ENCODE data around the gene CPLANE2.
"Not testable (repeated sequence)": the region's sequence is repeated elsewhere in the genome, so short reads cannot be mapped to it uniquely, and the experiment has no call there.

The CPLANE2 gene, protein sequence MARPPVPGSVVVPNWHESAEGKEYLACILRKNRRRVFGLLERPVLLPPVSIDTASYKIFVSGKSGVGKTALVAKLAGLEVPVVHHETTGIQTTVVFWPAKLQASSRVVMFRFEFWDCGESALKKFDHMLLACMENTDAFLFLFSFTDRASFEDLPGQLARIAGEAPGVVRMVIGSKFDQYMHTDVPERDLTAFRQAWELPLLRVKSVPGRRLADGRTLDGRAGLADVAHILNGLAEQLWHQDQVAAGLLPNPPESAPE

DNA sequence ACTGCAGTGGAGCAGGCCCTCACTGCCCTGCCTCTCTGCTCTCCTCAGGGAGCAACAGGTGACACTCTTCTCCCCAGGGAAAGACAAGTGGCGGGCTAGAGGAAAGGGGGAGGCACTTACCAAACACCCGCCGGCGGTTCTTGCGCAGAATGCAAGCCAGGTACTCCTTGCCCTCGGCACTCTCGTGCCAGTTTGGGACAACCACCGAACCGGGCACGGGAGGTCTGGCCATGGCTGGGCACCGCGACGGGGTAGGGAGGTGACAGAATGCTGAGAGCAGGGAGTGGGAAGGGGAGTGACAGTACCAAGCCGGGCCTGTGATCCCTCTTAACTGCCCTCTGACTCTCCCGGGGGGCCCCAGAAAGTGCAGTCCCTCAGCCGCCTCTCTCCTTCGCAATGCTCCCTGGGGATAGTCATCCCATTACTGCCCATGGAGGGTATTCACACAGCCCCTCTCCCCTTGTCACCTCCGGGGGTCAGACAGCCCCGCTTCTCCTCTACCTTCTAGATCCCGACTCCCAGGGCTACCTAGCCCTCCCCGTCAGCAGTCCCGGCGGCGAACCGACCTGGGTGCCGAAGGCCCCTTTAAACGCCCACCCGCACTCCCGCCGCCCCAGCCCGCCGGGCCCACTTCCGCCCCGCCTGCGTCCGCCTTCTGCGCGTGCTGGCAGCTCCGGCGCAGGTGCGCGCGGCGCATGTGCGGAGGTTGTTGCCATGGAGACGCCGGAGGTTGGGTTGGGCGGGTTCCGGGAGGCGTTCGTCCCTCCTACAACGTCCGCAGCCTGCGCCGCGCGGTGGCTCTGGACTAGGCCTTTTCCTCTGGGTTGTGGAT, at the start of gene CPLANE2:
CPLANE2 (minus strand) TSS at position 673 of the 832 bp plus-strand sequence; CDS start at position 232, 441 bp downstream.
- peak; percentile 96 for DNase-seq

GRCh38 chr1:16286122-16286521, 49.1 kb upstream of the CPLANE2 start:
- DNase-seq, result no peak

GRCh38 chr1:16281765-16282164, 44.8 kb upstream of the CPLANE2 start:
- DNase-seq, result no peak

DNA sequence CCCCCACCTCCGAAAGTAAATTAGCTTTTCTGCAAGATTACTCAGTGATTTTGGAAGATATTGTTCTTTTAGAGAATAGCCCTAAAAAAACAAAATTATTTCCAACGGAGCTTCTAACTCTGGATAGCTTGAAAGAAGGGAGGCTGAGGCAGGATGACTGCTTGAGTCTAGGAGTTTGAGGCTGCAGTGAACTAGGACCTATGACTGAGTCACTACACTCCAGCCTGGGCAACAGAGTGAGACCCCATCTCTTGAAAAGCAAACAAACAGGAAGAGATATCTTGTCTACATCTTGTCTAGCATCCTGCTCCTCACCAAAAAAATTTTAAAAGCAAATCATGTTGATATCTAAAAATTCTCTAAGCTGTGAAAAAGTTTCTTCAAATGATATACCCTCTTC, 42.2 kb upstream of the CPLANE2 start:
- DNase-seq, result no peak

- no peak for DNase-seq
Measured at GRCh38 chr1:16276302-16277030, 39.5 kb upstream of the CPLANE2 start.

GRCh38 chr1:16275591-16275990, 38.6 kb upstream of the CPLANE2 start:
- DNase-seq, result no peak

- no peak for DNase-seq
Measured at GRCh38 chr1:16267690-16268180, 30.8 kb upstream of the CPLANE2 start.

- no peak for DNase-seq
Measured at GRCh38 chr1:16266411-16267118, 29.6 kb upstream of the CPLANE2 start.

DNA sequence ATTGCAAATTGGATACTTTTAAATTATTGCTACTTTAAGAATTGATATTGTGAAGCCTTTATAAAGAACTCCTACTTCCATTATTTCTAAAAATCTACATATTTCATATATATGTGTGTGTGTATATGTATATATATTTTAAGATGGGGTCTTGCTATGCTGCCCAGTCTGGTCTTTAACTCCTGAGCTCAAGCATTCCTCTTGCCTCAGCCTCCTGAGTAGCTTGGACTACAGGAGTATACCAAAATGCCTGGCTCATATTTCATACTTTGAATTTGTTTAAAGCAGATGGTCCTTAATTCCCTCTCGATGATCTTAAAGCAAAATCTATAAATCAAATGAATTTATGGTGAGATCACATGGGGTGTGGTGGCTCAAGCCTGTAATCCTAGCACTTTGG, 25.1 kb upstream of the CPLANE2 start:
- no peak for DNase-seq

DNA sequence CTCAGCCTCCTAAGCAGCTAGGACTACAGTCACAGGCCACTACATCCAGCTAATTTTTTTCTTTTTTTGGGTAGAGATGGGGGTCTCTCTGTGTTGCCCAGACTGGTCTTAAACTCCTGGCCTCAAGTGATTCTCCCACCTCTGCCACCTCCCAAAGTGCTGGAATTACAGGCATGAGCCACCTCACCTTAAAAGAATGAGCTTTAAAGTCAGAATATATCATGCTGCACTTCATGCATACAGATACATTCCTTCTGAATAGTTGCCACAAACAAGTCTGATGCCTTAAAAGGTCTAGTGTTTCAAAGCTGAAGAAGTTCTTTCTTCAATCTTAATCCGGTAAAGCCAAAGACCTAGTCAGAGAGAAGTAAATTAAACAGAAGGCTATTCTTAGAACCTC, 23.8 kb upstream of the CPLANE2 start:
- no peak for DNase-seq

- no peak for DNase-seq
Measured at GRCh38 chr1:16258591-16259135, 21.7 kb upstream of the CPLANE2 start.

DNA sequence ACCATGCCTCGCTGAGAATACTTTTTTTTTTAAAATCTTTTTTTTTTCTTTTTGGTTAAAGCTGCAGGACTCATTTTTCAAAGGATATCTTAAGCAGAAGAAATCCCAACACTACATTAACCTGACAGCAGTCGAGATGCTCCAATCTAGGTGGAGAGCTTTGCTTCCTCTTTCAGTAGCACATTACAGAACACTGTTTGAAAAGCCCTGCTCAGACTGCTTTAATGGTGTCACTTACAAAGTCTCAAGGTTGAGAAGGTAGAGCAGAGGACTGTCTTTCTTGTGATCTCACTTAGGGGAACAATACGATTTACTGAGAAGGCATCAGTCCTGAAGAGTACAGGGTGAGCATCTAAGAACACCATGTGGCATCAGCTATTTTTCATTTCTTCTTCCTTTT, 21.0 kb upstream of the CPLANE2 start:
- no peak for DNase-seq

- DNase-seq, result not testable (repeated sequence)
Measured at GRCh38 chr1:16257556-16257955, 20.6 kb upstream of the CPLANE2 start.

- DNase-seq, result no peak
Measured at GRCh38 chr1:16256478-16256877, 19.5 kb upstream of the CPLANE2 start.

DNA sequence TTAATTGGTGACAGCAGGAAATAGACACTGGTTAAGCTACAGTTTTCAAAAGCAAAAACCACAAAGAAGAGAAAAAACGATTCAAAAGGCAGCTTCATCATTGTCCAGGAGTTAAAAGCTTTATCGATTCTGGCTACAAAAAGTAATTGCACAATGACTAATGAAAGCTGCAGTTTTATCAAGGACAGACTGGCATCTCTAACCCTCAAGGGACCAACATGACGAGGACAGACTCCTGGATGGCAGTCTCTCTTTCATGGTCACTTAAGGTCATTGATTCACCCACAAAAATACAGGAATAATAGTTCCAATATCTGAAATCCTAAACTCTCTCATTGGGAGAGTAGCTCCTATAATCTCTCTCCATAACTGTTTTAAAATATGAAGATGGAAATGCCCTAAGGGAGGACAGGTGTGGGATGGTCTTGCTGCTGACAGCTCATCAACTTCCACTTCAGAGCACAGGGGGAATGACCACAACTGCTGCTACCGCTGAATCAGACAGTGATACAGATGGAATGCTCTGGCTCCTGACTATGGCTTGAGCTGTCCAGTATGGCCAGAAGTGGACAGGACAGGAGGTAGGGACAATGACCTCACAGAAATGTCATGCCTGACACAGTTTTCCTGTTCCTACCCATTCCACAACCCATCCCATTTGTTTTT, 17.4 kb upstream of the CPLANE2 start:
- no peak for DNase-seq

DNA sequence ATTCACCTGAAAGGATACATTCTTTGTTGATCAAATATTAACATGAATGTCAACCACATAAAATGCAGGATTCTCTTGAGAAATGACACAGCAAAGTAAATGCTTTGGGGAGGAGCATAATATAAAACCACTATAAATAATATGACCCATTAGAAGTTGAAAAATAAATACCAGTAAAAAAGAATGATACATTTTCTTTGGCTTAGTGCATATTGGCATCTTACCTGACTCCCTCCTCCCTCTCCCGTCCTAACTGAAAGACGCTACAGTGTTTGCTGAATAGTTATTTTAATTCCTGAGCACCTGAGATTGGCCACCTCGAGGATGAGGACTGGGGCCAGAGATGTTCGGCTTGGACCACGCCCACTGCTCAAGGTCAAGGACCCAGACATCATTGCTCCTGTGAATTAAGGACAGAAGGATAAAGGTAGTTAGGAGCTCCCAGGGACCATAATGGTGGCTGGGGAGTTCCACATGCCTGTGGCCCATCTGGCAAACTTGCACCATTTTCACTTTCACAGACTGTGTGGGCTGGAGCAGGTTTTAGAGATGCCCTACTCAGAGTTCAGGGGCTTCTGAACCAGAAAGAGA, 16.4 kb upstream of the CPLANE2 start:
- DNase-seq, result no peak

DNA sequence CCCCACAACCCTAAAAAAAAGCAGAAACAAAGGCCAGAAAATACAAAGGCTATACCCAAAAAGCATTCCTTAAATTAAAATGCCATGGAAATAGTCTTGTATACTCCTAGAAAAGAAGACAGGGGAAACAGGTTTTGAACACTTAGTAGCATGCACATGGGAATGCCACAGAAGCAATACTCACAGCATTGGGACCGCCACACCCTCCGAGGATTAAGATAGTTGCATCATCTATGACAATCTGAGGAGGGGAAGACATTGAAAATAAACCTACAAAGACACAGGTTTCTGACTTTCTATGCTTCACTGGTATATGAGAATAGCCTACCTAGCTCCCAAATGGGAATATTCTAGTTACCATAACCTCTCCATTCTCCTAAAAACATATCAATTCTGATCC, 15.9 kb upstream of the CPLANE2 start:
- no peak for DNase-seq

GRCh38 chr1:16251381-16251780, 14.4 kb upstream of the CPLANE2 start:
- DNase-seq, result no peak

DNA sequence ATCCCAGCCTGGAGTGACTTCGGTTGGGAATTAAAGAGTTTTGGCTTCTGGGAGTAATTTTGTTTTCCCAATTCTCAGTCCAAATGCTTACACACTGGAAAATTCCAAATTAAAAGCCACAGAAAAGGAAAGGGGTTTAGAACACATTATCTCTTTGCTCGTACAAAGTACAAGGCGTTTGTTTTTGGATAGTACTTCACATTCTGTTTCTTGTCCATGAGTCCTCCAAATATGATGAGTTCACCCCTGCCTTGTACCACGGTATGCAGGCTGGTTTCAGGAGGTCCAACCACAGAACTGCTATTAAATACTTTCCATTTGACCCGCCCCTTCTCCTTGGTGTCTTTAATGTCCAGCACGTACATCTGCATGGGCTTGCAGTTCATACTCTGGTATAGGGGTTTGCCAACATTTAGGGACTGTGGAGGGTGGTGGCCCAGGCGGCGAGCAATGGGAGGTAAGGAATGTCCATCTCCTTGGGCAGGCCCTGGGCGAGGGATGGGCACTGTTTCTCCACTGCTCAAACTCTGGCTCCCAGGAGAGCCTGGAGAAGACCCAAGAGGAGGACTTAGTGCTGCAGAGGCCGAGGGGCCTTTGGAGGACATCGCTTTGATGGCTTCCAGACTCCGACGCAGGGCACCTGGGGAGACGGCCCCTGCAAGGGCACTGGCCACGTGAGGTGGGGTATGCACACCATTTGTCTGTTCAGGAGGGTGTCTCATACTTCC, 13.7 kb upstream of the CPLANE2 start:
- no peak for DNase-seq

DNA sequence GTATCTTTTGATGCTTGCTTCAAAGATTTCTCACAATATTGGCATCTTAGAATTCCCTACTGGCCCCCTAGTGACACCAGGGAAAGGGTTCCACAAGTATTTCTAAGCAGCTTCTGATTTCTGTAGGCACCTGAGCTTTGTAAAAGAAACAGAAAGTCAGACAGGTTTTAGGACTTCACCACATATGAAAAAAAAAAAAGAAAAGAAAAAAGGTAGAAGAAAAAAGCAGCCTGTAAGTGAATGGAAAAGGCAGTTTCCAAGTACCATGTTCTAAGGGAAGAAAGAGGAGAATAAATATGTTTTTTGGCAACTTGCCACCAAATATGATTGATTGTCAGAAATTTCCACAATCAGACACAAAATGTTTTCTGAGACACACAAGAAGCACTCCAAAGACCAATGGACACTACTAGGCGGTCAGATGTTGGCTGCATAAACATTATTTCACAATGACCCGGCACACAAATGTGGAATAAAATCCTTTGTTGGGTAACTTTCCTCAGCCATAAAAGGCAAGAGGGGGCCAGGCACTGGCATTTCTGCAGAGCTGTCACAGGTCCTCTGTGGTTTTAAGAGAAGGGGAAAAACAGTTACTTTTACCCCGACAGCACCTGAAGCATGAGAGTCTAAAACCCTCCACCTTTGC, 12.7 kb upstream of the CPLANE2 start:
- DNase-seq, result no peak

Data from CD4-positive, alpha-beta T cell treated with Interleukin-10 for 1 hour (primary cell).